ENCODE measurements around the gene RELN. TPM values are rescaled to one million over a fixed set of nuclear protein-coding genes. Genes with fewer than 3 reads are reported as not detected.

The RELN gene
- total and polyA plus RNA-seq, 10 of the 15 experiments (the other 5 are each of a cell fraction or from before 2014, with no cell fraction given): 0.11 to 0.21 TPM; not detected in 8

DNA sequence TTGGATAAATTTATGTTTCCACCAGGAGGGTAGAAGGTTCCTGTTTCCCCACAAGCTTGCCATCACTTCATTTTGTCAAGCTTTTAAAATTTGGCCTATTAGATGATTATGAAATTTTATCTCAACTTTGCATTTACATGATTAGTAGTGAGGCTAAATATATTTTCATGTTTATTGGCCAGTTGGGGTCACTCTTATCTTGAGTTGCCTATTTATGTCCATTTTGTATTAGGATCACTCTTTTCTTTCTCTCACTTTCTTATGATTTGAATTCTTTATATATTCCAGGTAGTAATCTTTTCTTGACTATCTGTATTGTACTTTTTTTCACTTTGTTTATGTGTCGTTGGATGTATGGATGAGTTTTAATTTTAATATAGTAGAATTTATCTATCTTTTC lies 324.9 kb downstream of the RELN start:
- intact Hi-C loops (cut with micrococcal nuclease; ENCODE audit: unreplicated experiment) (no loop called here), in situ Hi-C loops (cut with MboI) (no loop called here)
- no peaks in the 10 kb centered on the region for H3K27me3 ChIP-seq (replicated peaks in 1 of 2; ENCODE audit: control insufficient read depth in 2 of 2, insufficient read depth in 2 of 2, low read length in 1 of 2)
- no peak for DNase-seq (ENCODE audit: low read depth, low spot score)
- no TSS peak for BruUV-seq (replicated peaks)
- H3K4me2 ChIP-seq (ENCODE audit: control insufficient read depth, insufficient read depth): no peak overlapping the region
- H4K20me1 ChIP-seq (ENCODE audit: control insufficient read depth, insufficient read depth): no peaks in the 10 kb centered on the region
- H3K79me2 ChIP-seq (ENCODE audit: control insufficient read depth, insufficient read depth, low read length): no peaks in the 10 kb centered on the region
- CTCF ChIA-PET: no interaction called here
- POLR2A ChIA-PET: no interaction called here
- no peak overlapping the region for H3K9ac ChIP-seq (ENCODE audit: control insufficient read depth, insufficient read depth, low read length)
- H3K4me3 ChIP-seq: no peak overlapping the region
- ATAC-seq: no peak
- RAD21 ChIA-PET (ENCODE audit: unreplicated experiment): interaction anchor here (0.5 kb wide), 1 partner anchor 514 kb away, joined by 3 read pairs; no protein-coding TSS in a partner anchor
- FAIRE-seq: no peak
- SMC1A ChIA-PET (ENCODE audit: uncharacterized antibody, unreplicated experiment): no interaction called here
- no peaks in the 10 kb centered on the region for H3K36me3 ChIP-seq (ENCODE audit: control insufficient read depth in 2 of 2, insufficient read depth in 2 of 2, low read length in 1 of 2)
- no peak overlapping the region for H2AFZ ChIP-seq (ENCODE audit: control insufficient read depth, low read depth, low read length)
- H3K4me1 ChIP-seq (ENCODE audit: control insufficient read depth, insufficient read depth, low read length): no peaks in the 10 kb centered on the region
- WGBS (ENCODE audit: insufficient coverage, insufficient replicate concordance, low lambda C conversion rate, missing lambda C conversion rate): 0% methylated on average over 1 of the region's 1 CpG
- no peaks in the 10 kb centered on the region for H3K9me3 ChIP-seq (replicated peaks; ENCODE audit: control insufficient read depth, insufficient read depth, low read length)
- H3K27ac ChIP-seq (ENCODE audit: control insufficient read depth, insufficient read depth): no peak overlapping the region
- no peak for TF ChIP-seq RCOR1 (conservative IDR thresholded peaks at IDR 0.05; ENCODE audit: low read depth, low read length)
- TF ChIP-seq ATF7 (IDR thresholded peaks at IDR 0.05; ENCODE audit: low read depth): no peak
- TF ChIP-seq RAD21 (IDR thresholded peaks at IDR 0.05; ENCODE audit: insufficient read depth, low read depth, low read length): no peak
- TF ChIP-seq TBL1XR1 (IDR thresholded peaks at IDR 0.05; ENCODE audit: low read depth, low read length): no peak
- no peak for TF ChIP-seq KDM1A (IDR thresholded peaks at IDR 0.05; ENCODE audit: borderline replicate concordance)
- no peak for TF ChIP-seq PML (IDR thresholded peaks at IDR 0.05; ENCODE audit: low read length)
- TF ChIP-seq, protein P1, sequence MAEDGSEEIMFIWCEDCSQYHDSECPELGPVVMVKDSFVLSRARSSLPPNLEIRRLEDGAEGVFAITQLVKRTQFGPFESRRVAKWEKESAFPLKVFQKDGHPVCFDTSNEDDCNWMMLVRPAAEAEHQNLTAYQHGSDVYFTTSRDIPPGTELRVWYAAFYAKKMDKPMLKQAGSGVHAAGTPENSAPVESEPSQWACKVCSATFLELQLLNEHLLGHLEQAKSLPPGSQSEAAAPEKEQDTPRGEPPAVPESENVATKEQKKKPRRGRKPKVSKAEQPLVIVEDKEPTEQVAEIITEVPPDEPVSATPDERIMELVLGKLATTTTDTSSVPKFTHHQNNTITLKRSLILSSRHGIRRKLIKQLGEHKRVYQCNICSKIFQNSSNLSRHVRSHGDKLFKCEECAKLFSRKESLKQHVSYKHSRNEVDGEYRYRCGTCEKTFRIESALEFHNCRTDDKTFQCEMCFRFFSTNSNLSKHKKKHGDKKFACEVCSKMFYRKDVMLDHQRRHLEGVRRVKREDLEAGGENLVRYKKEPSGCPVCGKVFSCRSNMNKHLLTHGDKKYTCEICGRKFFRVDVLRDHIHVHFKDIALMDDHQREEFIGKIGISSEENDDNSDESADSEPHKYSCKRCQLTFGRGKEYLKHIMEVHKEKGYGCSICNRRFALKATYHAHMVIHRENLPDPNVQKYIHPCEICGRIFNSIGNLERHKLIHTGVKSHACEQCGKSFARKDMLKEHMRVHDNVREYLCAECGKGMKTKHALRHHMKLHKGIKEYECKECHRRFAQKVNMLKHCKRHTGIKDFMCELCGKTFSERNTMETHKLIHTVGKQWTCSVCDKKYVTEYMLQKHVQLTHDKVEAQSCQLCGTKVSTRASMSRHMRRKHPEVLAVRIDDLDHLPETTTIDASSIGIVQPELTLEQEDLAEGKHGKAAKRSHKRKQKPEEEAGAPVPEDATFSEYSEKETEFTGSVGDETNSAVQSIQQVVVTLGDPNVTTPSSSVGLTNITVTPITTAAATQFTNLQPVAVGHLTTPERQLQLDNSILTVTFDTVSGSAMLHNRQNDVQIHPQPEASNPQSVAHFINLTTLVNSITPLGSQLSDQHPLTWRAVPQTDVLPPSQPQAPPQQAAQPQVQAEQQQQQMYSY (CRISPR knock-in tag; IDR thresholded peaks at IDR 0.05): no peak
- TF ChIP-seq SIX5 (IDR thresholded peaks at IDR 0.05; ENCODE audit: low read depth, low read length, severe bottlenecking): no peak
- no peak for TF ChIP-seq E2F8 (IDR thresholded peaks at IDR 0.05; ENCODE audit: low read depth, partially characterized antibody)
- TF ChIP-seq MXI1 (IDR thresholded peaks at IDR 0.05; ENCODE audit: low read depth, low read length): no peak
- no peak for TF ChIP-seq ASH2L (IDR thresholded peaks at IDR 0.05; ENCODE audit: borderline replicate concordance, low read depth)
- TF ChIP-seq POLR2AphosphoS2 (IDR thresholded peaks at IDR 0.05; ENCODE audit: low read depth, low read length): no peak
- TF ChIP-seq RELA (IDR thresholded peaks at IDR 0.05; ENCODE audit: borderline replicate concordance, partially characterized antibody): no peak
- TF ChIP-seq CTCF (IDR thresholded peaks at IDR 0.05 in 2 of 3, conservative IDR thresholded peaks at IDR 0.05 in 1 of 3; ENCODE audit: control insufficient read depth in 2 of 3, extremely low read depth in 1 of 3, insufficient read depth in 1 of 3, low read depth in 3 of 3, low read length in 3 of 3): no peak
- TF ChIP-seq USF2 (IDR thresholded peaks at IDR 0.05; ENCODE audit: borderline replicate concordance, low read depth, low read length): no peak

All from GM12878 (cell line).